PFSK-1 (cell line): ENCODE results near the gene HDAC2.

Experiments
- FOXP2 ChIP-seq: optimal IDR thresholded peaks from 2 replicates; pipeline ENCODE3; 2011; ENCODE audit warnings: borderline replicate concordance, control low read depth, inconsistent platforms; ENCODE audit not compliant: insufficient read depth; ENCODE audit errors: extremely low read length, extremely low read depth
- POLR2AphosphoS5 ChIP-seq: IDR thresholded peaks from 2 replicates; pipeline ENCODE4 v1.6.1; 2012; ENCODE audit warnings: low read depth, mild to moderate bottlenecking, control low read depth, low read length, moderate library complexity
- TAF1 ChIP-seq: IDR thresholded peaks from 2 replicates; pipeline ENCODE4 v1.6.1; 2012; ENCODE audit warnings: low read length, control low read depth, borderline replicate concordance; ENCODE audit not compliant: insufficient read depth
- TF ChIP-seq, protein P1 (sequence below), 2 experiments: IDR thresholded peaks; 2 replicates each; pipeline versions ENCODE4 v1.6.1 to v1.8.0; 2011 to 2012; ENCODE audit warnings: low read depth in 2 of 2, low read length in 2 of 2, control low read depth in 1 of 2, inconsistent platforms in 1 of 2, mild to moderate bottlenecking in 1 of 2, moderate library complexity in 1 of 2; ENCODE audit not compliant: insufficient read depth in 1 of 2

DNA sequence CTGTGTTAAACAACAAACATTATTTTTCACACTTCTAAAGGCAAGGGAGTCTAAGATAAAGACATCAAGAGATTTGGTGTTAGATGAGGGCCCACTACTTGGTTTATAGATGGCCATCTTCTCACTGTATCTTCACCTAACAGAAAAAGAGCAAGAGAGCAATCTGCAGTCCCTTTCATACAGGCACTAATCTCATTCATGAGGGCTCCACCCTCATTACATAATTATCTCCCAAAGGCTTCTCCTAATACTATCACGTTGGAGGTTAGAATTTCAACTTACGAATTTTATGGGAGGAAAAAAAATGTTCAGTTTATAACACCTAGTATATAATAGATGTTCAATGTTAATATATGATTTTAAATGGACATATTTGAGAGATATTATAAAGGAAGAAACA lies 45.6 kb downstream of the HDAC2 start:
- TF ChIP-seq TAF1 (no peak), POLR2AphosphoS5 (no peak), FOXP2 (no peak)
- TF ChIP-seq, protein P1, sequence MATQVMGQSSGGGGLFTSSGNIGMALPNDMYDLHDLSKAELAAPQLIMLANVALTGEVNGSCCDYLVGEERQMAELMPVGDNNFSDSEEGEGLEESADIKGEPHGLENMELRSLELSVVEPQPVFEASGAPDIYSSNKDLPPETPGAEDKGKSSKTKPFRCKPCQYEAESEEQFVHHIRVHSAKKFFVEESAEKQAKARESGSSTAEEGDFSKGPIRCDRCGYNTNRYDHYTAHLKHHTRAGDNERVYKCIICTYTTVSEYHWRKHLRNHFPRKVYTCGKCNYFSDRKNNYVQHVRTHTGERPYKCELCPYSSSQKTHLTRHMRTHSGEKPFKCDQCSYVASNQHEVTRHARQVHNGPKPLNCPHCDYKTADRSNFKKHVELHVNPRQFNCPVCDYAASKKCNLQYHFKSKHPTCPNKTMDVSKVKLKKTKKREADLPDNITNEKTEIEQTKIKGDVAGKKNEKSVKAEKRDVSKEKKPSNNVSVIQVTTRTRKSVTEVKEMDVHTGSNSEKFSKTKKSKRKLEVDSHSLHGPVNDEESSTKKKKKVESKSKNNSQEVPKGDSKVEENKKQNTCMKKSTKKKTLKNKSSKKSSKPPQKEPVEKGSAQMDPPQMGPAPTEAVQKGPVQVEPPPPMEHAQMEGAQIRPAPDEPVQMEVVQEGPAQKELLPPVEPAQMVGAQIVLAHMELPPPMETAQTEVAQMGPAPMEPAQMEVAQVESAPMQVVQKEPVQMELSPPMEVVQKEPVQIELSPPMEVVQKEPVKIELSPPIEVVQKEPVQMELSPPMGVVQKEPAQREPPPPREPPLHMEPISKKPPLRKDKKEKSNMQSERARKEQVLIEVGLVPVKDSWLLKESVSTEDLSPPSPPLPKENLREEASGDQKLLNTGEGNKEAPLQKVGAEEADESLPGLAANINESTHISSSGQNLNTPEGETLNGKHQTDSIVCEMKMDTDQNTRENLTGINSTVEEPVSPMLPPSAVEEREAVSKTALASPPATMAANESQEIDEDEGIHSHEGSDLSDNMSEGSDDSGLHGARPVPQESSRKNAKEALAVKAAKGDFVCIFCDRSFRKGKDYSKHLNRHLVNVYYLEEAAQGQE (IDR thresholded peaks at IDR 0.05; ENCODE audit: insufficient read depth in 1 of 2, low read depth in 2 of 2, low read length in 2 of 2): no peak
